Right lung (tissue), 10 donors: Measurements from ENCODE around the gene ATG7. TPM values are rescaled to one million over a fixed set of nuclear protein-coding genes. Genes with fewer than 3 reads are reported as not detected.

Experiments
- DNase-seq, 2 donors: peaks; one replicate each; pipeline ENCODE4 v3.0.0-alpha.2; 2013
- long read RNA-seq, 8 donors: transcript quantifications; one replicate each; lab custom pipeline, GENCODE V29; 2026
- polyA plus RNA-seq, 5 donors: library from polyadenylated mRNA; unstranded; fragments of 120-200 nt; gene quantifications; one replicate each; pipeline versions ENCODE4 v1.2.1 to v1.2.3, GENCODE V29; 2013; ENCODE audit warnings: inconsistent platforms in 1 of 5, low replicate concordance in 1 of 5; ENCODE audit not compliant: insufficient read length in 5 of 5, insufficient read depth in 1 of 5

The ATG7 gene
- 10 to 100 TPM; 20.5 to 30.7 (median 27.1) TPM for polyA plus RNA-seq
- long read RNA-seq, donor 1, full-length matches to known transcripts = 3 of 156 reads
- long read RNA-seq, donor 1, partial matches to known transcripts = 129 of 156 reads
- long read RNA-seq, donor 1, other reads (novel, unspliced or antisense) = 24 of 156 reads
- long read RNA-seq, donor 2, full-length matches to known transcripts = 3 of 3 reads
- long read RNA-seq, donor 2, partial matches to known transcripts = 0 of 3 reads
- long read RNA-seq, donor 2, other reads (novel, unspliced or antisense) = 0 of 3 reads
- long read RNA-seq, donor 3 = 0 reads
- long read RNA-seq, donor 4, full-length matches to known transcripts = 3 of 122 reads
- long read RNA-seq, donor 4, partial matches to known transcripts = 114 of 122 reads
- long read RNA-seq, donor 4, other reads (novel, unspliced or antisense) = 5 of 122 reads
- long read RNA-seq, donor 5 = 0 reads
- long read RNA-seq, donor 6, full-length matches to known transcripts = 3 of 155 reads
- long read RNA-seq, donor 6, partial matches to known transcripts = 140 of 155 reads
- long read RNA-seq, donor 6, other reads (novel, unspliced or antisense) = 12 of 155 reads
- long read RNA-seq, donor 7, full-length matches to known transcripts = 2 of 102 reads
- long read RNA-seq, donor 7, partial matches to known transcripts = 61 of 102 reads
- long read RNA-seq, donor 7, other reads (novel, unspliced or antisense) = 39 of 102 reads
- long read RNA-seq, donor 8, full-length matches to known transcripts = 2 of 2 reads
- long read RNA-seq, donor 8, partial matches to known transcripts = 0 of 2 reads
- long read RNA-seq, donor 8, other reads (novel, unspliced or antisense) = 0 of 2 reads

GRCh38 chr3:11271986-11272904 is at the start of gene ATG7:
Gene ATG7, plus strand, starts transcription at chr3:11272397. Its CDS starts 26,299 bp downstream, at chr3:11298696.
- peak; percentile 96 for DNase-seq

GRCh38 chr3:11224010-11224409 is 48.2 kb upstream of the ATG7 start:
- no peak for DNase-seq

- no peak for DNase-seq
These were observed 47.3 kb upstream of the ATG7 start for GRCh38 chr3:11224870-11225229.

GRCh38 chr3:11226042-11226370 is 46.2 kb upstream of the ATG7 start:
- DNase-seq = no peak

GRCh38 chr3:11228041-11228440 is 44.2 kb upstream of the ATG7 start:
- DNase-seq = no peak

- DNase-seq = no peak
These were observed 42.1 kb upstream of the ATG7 start for GRCh38 chr3:11230125-11230524.

GRCh38 chr3:11230832-11231231 is 41.4 kb upstream of the ATG7 start:
- DNase-seq = no peak

GRCh38 chr3:11235385-11235784 is 36.8 kb upstream of the ATG7 start:
- no peak for DNase-seq

GRCh38 chr3:11236588-11237461 is 35.4 kb upstream of the ATG7 start:
- DNase-seq = peak; percentile 6 to 16

GRCh38 chr3:11238060-11238459 is 34.1 kb upstream of the ATG7 start:
- DNase-seq = no peak

- no peak for DNase-seq
These were observed 33.3 kb upstream of the ATG7 start for GRCh38 chr3:11238880-11239279.

GRCh38 chr3:11239796-11240195 is 32.4 kb upstream of the ATG7 start:
- DNase-seq = no peak

GRCh38 chr3:11240496-11240895 is 31.7 kb upstream of the ATG7 start:
- no peak for DNase-seq

GRCh38 chr3:11244121-11244677 is 28.0 kb upstream of the ATG7 start:
- no peak for DNase-seq

GRCh38 chr3:11245276-11245675 is 26.9 kb upstream of the ATG7 start:
- no peak for DNase-seq

GRCh38 chr3:11245827-11246662 is 26.2 kb upstream of the ATG7 start:
- DNase-seq = no peak

GRCh38 chr3:11246663-11246970 is 25.6 kb upstream of the ATG7 start:
- DNase-seq = no peak

- no peak for DNase-seq
These were observed 24.8 kb upstream of the ATG7 start for GRCh38 chr3:11247362-11247761.

GRCh38 chr3:11248596-11248995 is 23.6 kb upstream of the ATG7 start:
- no peak for DNase-seq
